CD4-positive, alpha-beta T cell treated with Interleukin-15 for 1 hour (primary cell): ENCODE results near the gene DCAF12L2.
"Not testable (repeated sequence)": the region's sequence is repeated elsewhere in the genome, so short reads cannot be mapped to it uniquely, and the experiment has no call there.

ENCODE experiments used
- DNase-seq: peaks from one replicate; pipeline ENCODE4 v3.0.0-alpha.2; 2020

DCAF12L2 gene

GRCh38 chrX:126165721-126166461, at the start of gene DCAF12L2:
Gene DCAF12L2, minus strand, starts transcription at chrX:126166289. Its CDS starts 365 bp downstream, at chrX:126165924.
- DNase-seq, result no peak

- not testable (repeated sequence) for DNase-seq
Measured at GRCh38 chrX:126190888-126191287, 24.8 kb upstream of the DCAF12L2 start.

- DNase-seq, result no peak
Measured at GRCh38 chrX:126177133-126177840, 11.2 kb upstream of the DCAF12L2 start.

GRCh38 chrX:126170720-126171119, 4.6 kb upstream of the DCAF12L2 start:
- no peak for DNase-seq

GRCh38 chrX:126167560-126167959, 1.5 kb upstream of the DCAF12L2 start:
- no peak for DNase-seq

- no peak for DNase-seq
Measured at GRCh38 chrX:126165401-126165720, 728 bp downstream of the DCAF12L2 start.

- DNase-seq, result no peak
Measured at GRCh38 chrX:126164689-126165400, 1.2 kb downstream of the DCAF12L2 start.

- DNase-seq, result no peak
Measured at GRCh38 chrX:126164226-126164625, 1.9 kb downstream of the DCAF12L2 start.

GRCh38 chrX:126141014-126141413, 25.1 kb downstream of the DCAF12L2 start:
- DNase-seq, result no peak

- DNase-seq, result no peak
Measured at GRCh38 chrX:126137899-126138298, 28.2 kb downstream of the DCAF12L2 start.

- DNase-seq, result no peak
Measured at GRCh38 chrX:126124721-126125120, 41.4 kb downstream of the DCAF12L2 start.
